Keratinocyte (primary cell): ENCODE data around the gene HMGCS1. TPM values are rescaled to one million over a fixed set of nuclear protein-coding genes. Genes with fewer than 3 reads are reported as not detected.

Source experiments
- DNase-seq: peaks from one replicate; pipeline ENCODE4 v3.0.0-alpha.2; 2011; ENCODE audit warnings: low read depth, missing footprints, low spot score
- FAIRE-seq: peaks from 2 replicates; lab custom pipeline; 2011; peaks lifted over from hg19 to GRCh38; lab: Jason Lieb, UNC
- H2AFZ ChIP-seq: 2 replicates; pipeline ENCODE4 v1.6.0; 2012; ENCODE audit warnings: low read length, control low read depth, inconsistent platforms; ENCODE audit not compliant: control insufficient read depth
- H3K27ac ChIP-seq: 2 replicates; pipeline ENCODE4 v1.5.1; 2011; ENCODE audit warnings: low read length; ENCODE audit not compliant: control insufficient read depth, insufficient read depth
- H3K27me3 ChIP-seq: 3 replicates; pipeline ENCODE4 v1.6.0; 2011; ENCODE audit warnings: low read length; ENCODE audit not compliant: control insufficient read depth, insufficient read depth; ENCODE audit errors: extremely low read depth
- H3K36me3 ChIP-seq, 2 experiments: 2 replicates in 1 of 2; 3 replicates in 1 of 2; pipeline ENCODE4 v1.5.1; 2011; ENCODE audit warnings: low read length in 2 of 2, mild to moderate bottlenecking in 1 of 2; ENCODE audit not compliant: control insufficient read depth in 2 of 2, insufficient read depth in 2 of 2; ENCODE audit errors: extremely low read depth in 1 of 2
- H3K4me1 ChIP-seq: 3 replicates; pipeline ENCODE4 v1.5.1; 2011; ENCODE audit warnings: low read length; ENCODE audit not compliant: control insufficient read depth, insufficient read depth; ENCODE audit errors: extremely low read depth
- H3K4me2 ChIP-seq: 3 replicates; pipeline ENCODE4 v1.6.0; 2011; ENCODE audit warnings: low read depth, low read length; ENCODE audit not compliant: control insufficient read depth, insufficient read depth; ENCODE audit errors: extremely low read depth
- H3K4me3 ChIP-seq, 3 experiments: fragments of 200-600 bp in 1 of 3; sonication (generic) in 1 of 3; 2 replicates in 2 of 3; 3 replicates in 1 of 3; pipeline ENCODE4 v1.5.1; 2011 to 2016; ENCODE audit warnings: low read length in 3 of 3, mild to moderate bottlenecking in 3 of 3, control low read depth in 2 of 3, inconsistent platforms in 1 of 3, low read depth in 1 of 3, mixed read lengths in 1 of 3, mixed run types in 1 of 3, moderate library complexity in 1 of 3; ENCODE audit not compliant: control insufficient read depth in 2 of 3, insufficient read depth in 2 of 3; ENCODE audit errors: extremely low read depth in 1 of 3
- H3K79me2 ChIP-seq: 2 replicates; pipeline ENCODE4 v1.6.0; 2012; ENCODE audit warnings: low read length; ENCODE audit not compliant: control insufficient read depth, insufficient read depth
- H3K9ac ChIP-seq: 3 replicates; pipeline ENCODE4 v1.6.0; 2011; ENCODE audit warnings: low read length; ENCODE audit not compliant: control insufficient read depth, insufficient read depth; ENCODE audit errors: extremely low read depth
- H3K9me1 ChIP-seq: 3 replicates; pipeline ENCODE4 v1.6.0; 2011; ENCODE audit warnings: low read length; ENCODE audit not compliant: control insufficient read depth, insufficient read depth; ENCODE audit errors: extremely low read depth
- H3K9me3 ChIP-seq: 2 replicates; pipeline ENCODE4 v1.5.1; 2012; ENCODE audit warnings: low read depth, low read length; ENCODE audit not compliant: control insufficient read depth
- H4K20me1 ChIP-seq: 3 replicates; pipeline ENCODE4 v1.6.0; 2011; ENCODE audit warnings: low read length; ENCODE audit not compliant: control insufficient read depth, insufficient read depth; ENCODE audit errors: extremely low read depth
- CTCF ChIP-seq, 3 experiments: IDR thresholded peaks in 1 of 3; conservative IDR thresholded peaks in 1 of 3; optimal IDR thresholded peaks in 1 of 3; 2 replicates in 2 of 3; 3 replicates in 1 of 3; pipeline versions ENCODE3 to v1.5.1; 2011; ENCODE audit warnings: low read length in 3 of 3, mild to moderate bottlenecking in 3 of 3, moderate library complexity in 2 of 3, control low read depth in 1 of 3, inconsistent platforms in 1 of 3; ENCODE audit not compliant: insufficient read depth in 2 of 3; ENCODE audit errors: extremely low read depth in 1 of 3
- EZH2 ChIP-seq: IDR thresholded peaks from one replicate; pipeline ENCODE4 v1.6.1; 2012; ENCODE audit warnings: inconsistent platforms, mild to moderate bottlenecking, low read length, moderate library complexity
- dilution Hi-C: fragments of 300-500 bp; cut with MboI; formaldehyde crosslinking; loops from one replicate; pipeline ENCODE4 v1.7.0; 2020; ENCODE audit warnings: low sequenced_read_pairs; ENCODE audit not compliant: extremely low pct_ligation_motif_present
- polyA plus RNA-seq, 5 experiments: library from polyadenylated mRNA; depleted of rRNA in 3 of 5; stranded (reverse) in 3 of 5; stranded (forward) in 1 of 5; unstranded in 1 of 5; fragments of >200 nt; gene quantifications; 1 replicate in 1 of 5; 2 replicates in 3 of 5; 3 replicates in 1 of 5; pipeline versions ENCODE4 v1.2.1 to v1.2.3, GENCODE V29; 2011 to 2012; ENCODE audit warnings: missing spikeins in 2 of 5, low read depth in 1 of 5, low replicate concordance in 1 of 5

The HMGCS1 gene
- polyA plus RNA-seq, 1 donor (not counting 4 experiments of a cell fraction or from before 2014, with no cell fraction given): 512 TPM

GRCh38 chr5:43287493-43287892 lies 25.7 kb downstream of the HMGCS1 start:
- no peak for FAIRE-seq
- H4K20me1 ChIP-seq: peaks cover 2% of the 10 kb centered on the region
- H3K79me2 ChIP-seq: no peaks in the 10 kb centered on the region
- H3K4me2 ChIP-seq: no peak overlapping the region
- H3K27me3 ChIP-seq: no peaks in the 10 kb centered on the region
- no peak for DNase-seq
- dilution Hi-C loops: no loop called here
- no peak overlapping the region for H3K27ac ChIP-seq
- TF ChIP-seq CTCF (optimal IDR thresholded peaks at IDR 0.05 in 1 of 3, IDR thresholded peaks at IDR 0.05 in 1 of 3, conservative IDR thresholded peaks at IDR 0.05 in 1 of 3; ENCODE audit: extremely low read depth in 1 of 3, insufficient read depth in 2 of 3, low read length in 3 of 3) (no peak), EZH2 (no peak)
- peaks cover 9 to 13% of the 10 kb centered on the region in 2 experiments for H3K36me3 ChIP-seq
- no peak overlapping the region for H3K9ac ChIP-seq
- no peaks in the 10 kb centered on the region for H3K9me3 ChIP-seq
- no peak overlapping the region for H2AFZ ChIP-seq
- no peaks in the 10 kb centered on the region for H3K9me1 ChIP-seq
- H3K4me3 ChIP-seq: no peak overlapping the region
- H3K4me1 ChIP-seq: peaks cover 8% of the 10 kb centered on the region

- Histone ChIP-seq H3K9ac (no peak overlapping the region), H3K27me3 (no peaks in the 10 kb centered on the region), H3K9me3 (no peaks in the 10 kb centered on the region), H3K27ac (no peak overlapping the region), H3K4me1 (peaks cover 16% of the 10 kb centered on the region), H3K9me1 (no peaks in the 10 kb centered on the region), H3K79me2 (no peaks in the 10 kb centered on the region), H2AFZ (no peak overlapping the region), H3K4me2 (no peak overlapping the region), H3K4me3 (no peak overlapping the region), H4K20me1 (peaks cover 2% of the 10 kb centered on the region), H3K36me3 (peaks cover 9 to 11% of the 10 kb centered on the region in 2 experiments)
- TF ChIP-seq EZH2: no peak
- TF ChIP-seq CTCF (optimal IDR thresholded peaks at IDR 0.05 in 1 of 3, IDR thresholded peaks at IDR 0.05 in 1 of 3, conservative IDR thresholded peaks at IDR 0.05 in 1 of 3; ENCODE audit: extremely low read depth in 1 of 3, insufficient read depth in 2 of 3, low read length in 3 of 3): no peak
- dilution Hi-C loops: no loop called here
- DNase-seq (no peak), FAIRE-seq (peak; percentile 71)
Observed at GRCh38 chr5:43286623-43287022, 26.6 kb downstream of the HMGCS1 start.
